Lung (tissue), 16 donors: ENCODE results near the gene RPRD1A. TPM values are rescaled to one million over a fixed set of nuclear protein-coding genes. Genes with fewer than 3 reads are reported as not detected.
"Not testable (repeated sequence)": the region's sequence is repeated elsewhere in the genome, so short reads cannot be mapped to it uniquely, and the experiment has no call there.

Source experiments
- ATAC-seq: fragments of 200-7000 bp; cut with Tn5 transposase; one replicate; pipeline ENCODE4 v1.9.1; 2020; ENCODE audit warnings: moderate number of reproducible peaks; ENCODE audit not compliant: insufficient read depth, low FRiP score
- DNase-seq, 3 donors: peaks; one replicate each; pipeline ENCODE4 v3.0.0-alpha.2; 2013 to 2017
- H3K27ac ChIP-seq, 2 donors: one replicate each; pipeline ENCODE4 v1.5.1; 2013; ENCODE audit warnings: mild to moderate bottlenecking in 2 of 2, moderate library complexity in 2 of 2, control low read depth in 1 of 2, inconsistent platforms in 1 of 2, low read depth in 1 of 2, low read length in 1 of 2
- H3K27me3 ChIP-seq, 3 donors: one replicate each; pipeline ENCODE4 v1.5.1; 2013; ENCODE audit warnings: low read length in 2 of 3; ENCODE audit not compliant: control insufficient read depth in 3 of 3, insufficient read depth in 3 of 3
- H3K36me3 ChIP-seq, 4 donors: one replicate each; pipeline ENCODE4 v1.5.1; 2013; ENCODE audit warnings: low read length in 4 of 4, mild to moderate bottlenecking in 1 of 4, moderate library complexity in 1 of 4; ENCODE audit not compliant: control insufficient read depth in 4 of 4, insufficient read depth in 4 of 4
- H3K4me1 ChIP-seq, 5 donors: one replicate each; pipeline ENCODE4 v1.5.1; 2013; ENCODE audit warnings: low read length in 5 of 5, mild to moderate bottlenecking in 2 of 5, moderate library complexity in 1 of 5; ENCODE audit not compliant: control insufficient read depth in 5 of 5, insufficient read depth in 5 of 5
- H3K4me3 ChIP-seq: one replicate; pipeline ENCODE4 v1.5.1; 2013; ENCODE audit warnings: mild to moderate bottlenecking, control low read depth, moderate library complexity
- H3K9ac ChIP-seq, 2 donors: one replicate each; pipeline ENCODE4 v1.5.1; 2013; ENCODE audit warnings: low read length in 2 of 2, control low read depth in 1 of 2; ENCODE audit not compliant: insufficient read depth in 1 of 2
- H3K9me3 ChIP-seq, 4 donors: one replicate each; pipeline ENCODE4 v1.5.1; 2013; ENCODE audit warnings: low read length in 3 of 4, mild to moderate bottlenecking in 1 of 4, moderate library complexity in 1 of 4; ENCODE audit not compliant: control insufficient read depth in 4 of 4, insufficient read depth in 3 of 4
- WGBS, 2 donors: extraction: QIAGEN DNeasy Blood & Tissue Kit; methylation state at CpG; one replicate each; pipeline ENCODE4 v1.1.7; 2013; 5-methylcytosine and 5-hydroxymethylcytosine counted together
- long read RNA-seq, 5 donors: transcript quantifications; one replicate each; lab custom pipeline, GENCODE V29; 2026
- polyA plus RNA-seq, 2 donors: library from polyadenylated mRNA; stranded (reverse); fragments of 200-250 nt; gene quantifications; one replicate each; pipeline ENCODE4 v1.2.1, GENCODE V29; 2013
- total RNA-seq, 2 donors: library from RNA; depleted of rRNA in 1 of 2; stranded (reverse); fragments of >200 nt in 1 of 2; gene quantifications; one replicate each; pipeline ENCODE4 v1.2.1, GENCODE V29; 2014 to 2021
- TF ChIP-seq, protein P1 (sequence below): IDR thresholded peaks from 2 replicates; pipeline ENCODE4 v1.5.1; 2012; ENCODE audit warnings: mild to moderate bottlenecking; ENCODE audit errors: control extremely low read depth, extremely low read depth
- donor health status: control.
- donor health status: control.
- donor health status: Bipolar disorder and iron deficiency.
- donor health status: healthy.
- donor health status: DM: yes; HTN: yes; CAD: no.

RPRD1A gene, protein sequence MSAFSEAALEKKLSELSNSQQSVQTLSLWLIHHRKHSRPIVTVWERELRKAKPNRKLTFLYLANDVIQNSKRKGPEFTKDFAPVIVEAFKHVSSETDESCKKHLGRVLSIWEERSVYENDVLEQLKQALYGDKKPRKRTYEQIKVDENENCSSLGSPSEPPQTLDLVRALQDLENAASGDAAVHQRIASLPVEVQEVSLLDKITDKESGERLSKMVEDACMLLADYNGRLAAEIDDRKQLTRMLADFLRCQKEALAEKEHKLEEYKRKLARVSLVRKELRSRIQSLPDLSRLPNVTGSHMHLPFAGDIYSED
- 10 to 100 TPM; 33.6 to 61.3 TPM for total RNA-seq
- polyA plus RNA-seq: 10 to 100 TPM; 21.3 to 27.3 TPM
- long read RNA-seq, donor 1, full-length matches to known transcripts: 21 of 76 reads
- long read RNA-seq, donor 1, partial matches to known transcripts: 55 of 76 reads
- long read RNA-seq, donor 1, other reads (novel, unspliced or antisense): 0 of 76 reads
- long read RNA-seq, donor 2, full-length matches to known transcripts: 2 of 2 reads
- long read RNA-seq, donor 2, partial matches to known transcripts: 0 of 2 reads
- long read RNA-seq, donor 2, other reads (novel, unspliced or antisense): 0 of 2 reads
- long read RNA-seq, donor 3, full-length matches to known transcripts: 4 of 4 reads
- long read RNA-seq, donor 3, partial matches to known transcripts: 0 of 4 reads
- long read RNA-seq, donor 3, other reads (novel, unspliced or antisense): 0 of 4 reads
- long read RNA-seq, donor 4, full-length matches to known transcripts: 7 of 7 reads
- long read RNA-seq, donor 4, partial matches to known transcripts: 0 of 7 reads
- long read RNA-seq, donor 4, other reads (novel, unspliced or antisense): 0 of 7 reads
- long read RNA-seq, donor 5, full-length matches to known transcripts: 11 of 35 reads
- long read RNA-seq, donor 5, partial matches to known transcripts: 24 of 35 reads
- long read RNA-seq, donor 5, other reads (novel, unspliced or antisense): 0 of 35 reads

DNA sequence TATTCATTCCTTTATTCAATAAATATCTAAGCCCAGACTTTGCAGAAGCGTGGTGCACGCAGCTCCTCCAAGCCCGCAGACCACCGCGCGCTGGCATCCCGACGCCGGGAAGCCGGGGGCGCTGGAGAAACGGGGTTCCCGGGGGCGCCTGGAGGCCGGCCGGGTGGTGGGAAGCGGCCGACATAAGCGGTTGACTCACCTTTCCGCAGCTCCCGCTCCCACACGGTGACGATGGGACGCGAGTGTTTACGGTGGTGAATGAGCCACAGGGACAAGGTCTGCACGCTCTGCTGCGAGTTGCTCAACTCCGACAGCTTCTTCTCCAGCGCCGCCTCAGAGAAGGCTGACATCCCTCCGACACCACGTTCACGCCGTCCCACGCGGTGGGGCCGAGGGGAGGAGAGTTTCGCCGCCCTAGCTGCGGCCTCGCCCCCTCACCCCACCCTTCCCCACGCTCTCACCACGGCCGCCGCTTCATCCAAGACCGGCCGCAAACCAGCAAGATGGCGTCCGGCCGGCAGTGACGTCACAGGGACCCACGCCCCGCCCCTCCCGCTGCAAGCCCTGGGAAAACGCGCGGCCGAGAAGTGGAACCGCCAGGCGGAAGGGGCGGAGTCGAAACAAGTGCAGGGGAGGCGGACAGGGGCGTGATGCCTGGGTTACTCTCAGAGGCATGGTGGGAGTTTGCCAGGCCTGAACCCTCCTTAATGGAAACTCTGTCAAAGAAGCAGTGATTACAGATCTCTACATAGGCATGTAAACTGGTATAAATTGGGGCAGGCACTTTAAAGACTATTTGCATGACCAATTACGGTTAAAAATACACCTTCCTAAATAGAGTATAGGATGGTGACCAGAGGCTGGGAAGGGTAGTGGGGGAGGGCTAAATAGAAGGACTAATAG lies at the start of gene RPRD1A:
Gene RPRD1A (minus strand): TSS at position 505 of the 903 bp plus-strand sequence. CDS start 155 bp downstream, at position 350.
- peak within 1 kb of the TSS; percentile 78 to 85 for H3K9ac ChIP-seq
- 1 to 2% methylated on average over 52 to 66 of the region's 66 CpGs for WGBS, 2 donors
- peak within 1 kb of the TSS; percentile 75 for H3K4me3 ChIP-seq
- peaks cover 0 to 8% (median under 1%) of the 10 kb centered on the region in 4 donors for H3K36me3 ChIP-seq
- H3K27ac ChIP-seq: peak within 1 kb of the TSS; percentile 86 to 98
- H3K4me1 ChIP-seq: peaks cover 0 to 9% (median 4%) of the 10 kb centered on the region in 5 donors
- H3K9me3 ChIP-seq: no peaks in the 10 kb centered on the region
- TF ChIP-seq, protein P1, sequence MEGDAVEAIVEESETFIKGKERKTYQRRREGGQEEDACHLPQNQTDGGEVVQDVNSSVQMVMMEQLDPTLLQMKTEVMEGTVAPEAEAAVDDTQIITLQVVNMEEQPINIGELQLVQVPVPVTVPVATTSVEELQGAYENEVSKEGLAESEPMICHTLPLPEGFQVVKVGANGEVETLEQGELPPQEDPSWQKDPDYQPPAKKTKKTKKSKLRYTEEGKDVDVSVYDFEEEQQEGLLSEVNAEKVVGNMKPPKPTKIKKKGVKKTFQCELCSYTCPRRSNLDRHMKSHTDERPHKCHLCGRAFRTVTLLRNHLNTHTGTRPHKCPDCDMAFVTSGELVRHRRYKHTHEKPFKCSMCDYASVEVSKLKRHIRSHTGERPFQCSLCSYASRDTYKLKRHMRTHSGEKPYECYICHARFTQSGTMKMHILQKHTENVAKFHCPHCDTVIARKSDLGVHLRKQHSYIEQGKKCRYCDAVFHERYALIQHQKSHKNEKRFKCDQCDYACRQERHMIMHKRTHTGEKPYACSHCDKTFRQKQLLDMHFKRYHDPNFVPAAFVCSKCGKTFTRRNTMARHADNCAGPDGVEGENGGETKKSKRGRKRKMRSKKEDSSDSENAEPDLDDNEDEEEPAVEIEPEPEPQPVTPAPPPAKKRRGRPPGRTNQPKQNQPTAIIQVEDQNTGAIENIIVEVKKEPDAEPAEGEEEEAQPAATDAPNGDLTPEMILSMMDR: no peak
- peaks cover 0 to 4% (median 0%) of the 10 kb centered on the region in 3 donors for H3K27me3 ChIP-seq
- peak; percentile 97 for ATAC-seq
- DNase-seq: peak; percentile 93 to 96 (median 95)

DNA sequence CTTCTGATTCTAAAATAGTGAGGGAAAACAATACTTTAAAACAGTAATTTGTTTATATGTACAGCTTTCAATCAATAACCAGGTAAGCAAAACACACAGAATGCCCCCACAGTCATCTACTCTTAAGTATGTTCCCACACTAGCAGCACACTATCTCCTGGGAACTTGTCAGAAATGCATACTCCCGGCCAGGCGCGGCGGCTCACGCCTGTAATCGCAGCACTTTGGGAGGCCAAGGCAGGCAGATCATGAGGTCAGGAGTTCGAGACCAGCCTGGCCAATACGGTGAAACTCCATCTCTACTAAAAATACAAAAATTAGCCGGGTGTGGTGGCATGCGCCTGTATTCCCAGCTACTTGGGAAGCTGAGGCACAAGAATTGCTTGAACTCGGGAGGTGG lies 49.4 kb upstream of the RPRD1A start:
- H3K27ac ChIP-seq, ATAC-seq: not testable (repeated sequence)

DNA sequence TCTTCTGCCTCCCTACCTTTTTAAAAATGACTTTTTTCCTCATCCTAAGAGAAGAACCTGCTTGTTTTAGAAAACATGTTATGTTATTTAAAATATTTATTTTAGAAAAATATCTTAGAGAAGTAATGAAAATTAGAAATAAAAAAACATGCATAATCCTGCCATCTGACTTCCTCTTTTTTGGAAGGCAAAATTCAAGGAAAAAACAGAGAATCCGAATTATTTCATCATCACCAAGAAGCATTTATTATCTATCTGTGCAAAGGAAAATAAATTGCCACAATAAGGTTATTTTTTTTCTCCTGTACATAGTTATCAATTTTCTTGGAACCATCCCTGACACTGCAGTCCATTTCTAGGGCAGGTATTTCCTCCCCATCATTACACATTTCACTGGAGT lies 47.4 kb upstream of the RPRD1A start:
- H3K9me3 ChIP-seq: no peaks in the 10 kb centered on the region
- no peak overlapping the region for H3K4me3 ChIP-seq
- no peak overlapping the region for H3K27ac ChIP-seq
- H3K9ac ChIP-seq: no peak overlapping the region
- DNase-seq (no peak), ATAC-seq (no peak)
- TF ChIP-seq, protein P1: no peak
- H3K27me3 ChIP-seq: no peaks in the 10 kb centered on the region
- WGBS, 2 donors: 68 to 79% methylated on average over 1 of the region's 1 CpG
- H3K36me3 ChIP-seq: peaks cover 11 to 39% (median 24%) of the 10 kb centered on the region in 4 donors
- H3K4me1 ChIP-seq: no peaks in the 10 kb centered on the region

More for the DNA sequence above, 49.4 kb upstream of the RPRD1A start:
- WGBS, 2 donors: 94 to 98% methylated on average over 11 of the region's 11 CpGs
- not testable (repeated sequence) for H3K4me3 ChIP-seq, H3K9ac ChIP-seq, H3K9me3 ChIP-seq, H3K27me3 ChIP-seq, H3K4me1 ChIP-seq, DNase-seq
- H3K36me3 ChIP-seq: peaks cover 14 to 36% (median 21%) of the 10 kb centered on the region in 4 donors
